ENCODE measurements around the gene MLEC.

The MLEC gene

GRCh38 chr12:120690978-120691377 is 4.0 kb downstream of the MLEC start:
- H3K4me3 ChIP-seq (ENCODE audit: control insufficient read depth, low read depth, low read length): no peak overlapping the region
- no peak for TF ChIP-seq CTCF (conservative IDR thresholded peaks at IDR 0.05; ENCODE audit: control insufficient read depth, insufficient read depth, low read depth, low read length)
- DNase-seq (ENCODE audit: low read depth): no peak

GRCh38 chr12:120692524-120693033 is 5.6 kb downstream of the MLEC start:
- no peak overlapping the region for H3K4me3 ChIP-seq (ENCODE audit: control insufficient read depth, low read depth, low read length)
- peak; percentile 51 for DNase-seq (ENCODE audit: low read depth)
- TF ChIP-seq CTCF (conservative IDR thresholded peaks at IDR 0.05; ENCODE audit: control insufficient read depth, insufficient read depth, low read depth, low read length): no peak

- no peak overlapping the region for H3K4me3 ChIP-seq (ENCODE audit: control insufficient read depth, low read depth, low read length)
- no peak for TF ChIP-seq CTCF (conservative IDR thresholded peaks at IDR 0.05; ENCODE audit: control insufficient read depth, insufficient read depth, low read depth, low read length)
These were observed 6.9 kb downstream of the MLEC start for GRCh38 chr12:120693848-120694247.

GRCh38 chr12:120696626-120697025 is 9.7 kb downstream of the MLEC start:
- TF ChIP-seq CTCF (conservative IDR thresholded peaks at IDR 0.05; ENCODE audit: control insufficient read depth, insufficient read depth, low read depth, low read length): no peak
- H3K4me3 ChIP-seq (ENCODE audit: control insufficient read depth, low read depth, low read length): no peak overlapping the region
- no peak for DNase-seq (ENCODE audit: low read depth)

More at GRCh38 chr12:120693848-120694247, 6.9 kb downstream of the MLEC start:
- DNase-seq (ENCODE audit: low read depth): no peak

- no peak for TF ChIP-seq CTCF (conservative IDR thresholded peaks at IDR 0.05; ENCODE audit: control insufficient read depth, insufficient read depth, low read depth, low read length)
- H3K4me3 ChIP-seq (ENCODE audit: control insufficient read depth, low read depth, low read length): no peak overlapping the region
- no peak for DNase-seq (ENCODE audit: low read depth)
These were observed 10.4 kb downstream of the MLEC start for GRCh38 chr12:120697344-120697743.

GRCh38 chr12:120698665-120699064 is 11.7 kb downstream of the MLEC start:
- no peak for TF ChIP-seq CTCF (conservative IDR thresholded peaks at IDR 0.05; ENCODE audit: control insufficient read depth, insufficient read depth, low read depth, low read length)
- H3K4me3 ChIP-seq (ENCODE audit: control insufficient read depth, low read depth, low read length): no peak overlapping the region

GRCh38 chr12:120699553-120699952 is 12.6 kb downstream of the MLEC start:
- H3K4me3 ChIP-seq (ENCODE audit: control insufficient read depth, low read depth, low read length): no peak overlapping the region
- no peak for DNase-seq (ENCODE audit: low read depth)
- TF ChIP-seq CTCF (conservative IDR thresholded peaks at IDR 0.05; ENCODE audit: control insufficient read depth, insufficient read depth, low read depth, low read length): no peak

More at GRCh38 chr12:120698665-120699064, 11.7 kb downstream of the MLEC start:
- DNase-seq (ENCODE audit: low read depth): no peak
